ENCODE measurements around the gene ADAMTS2.

Gene ADAMTS2

DNA sequence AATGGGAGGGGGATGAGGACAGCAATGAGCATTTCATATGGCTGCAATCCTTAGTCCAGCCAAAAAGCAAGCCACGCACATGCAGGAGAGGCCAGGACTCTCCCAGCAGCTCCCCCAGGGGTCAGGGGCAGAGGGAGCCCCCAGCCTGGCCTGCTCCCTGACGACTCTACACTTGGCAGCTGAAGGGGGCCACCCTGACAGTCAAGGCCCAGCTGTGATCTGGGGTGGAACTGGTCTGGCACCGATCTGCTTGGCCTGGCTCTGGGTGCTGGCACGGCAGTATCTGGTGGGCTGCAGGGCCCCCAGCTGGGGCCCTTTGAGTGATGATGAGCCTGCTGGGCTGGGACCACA, 118.1 kb downstream of the ADAMTS2 start:
- ATAC-seq (ENCODE audit: insufficient read depth, low read depth) (no peak), DNase-seq (no peak)
- no peak overlapping the region for H3K9ac ChIP-seq (ENCODE audit: low read depth, low read length)
- no peak for TF ChIP-seq EZH2 (IDR thresholded peaks at IDR 0.05; ENCODE audit: borderline replicate concordance, low read depth, low read length, severe bottlenecking)
- TF ChIP-seq, protein P1, sequence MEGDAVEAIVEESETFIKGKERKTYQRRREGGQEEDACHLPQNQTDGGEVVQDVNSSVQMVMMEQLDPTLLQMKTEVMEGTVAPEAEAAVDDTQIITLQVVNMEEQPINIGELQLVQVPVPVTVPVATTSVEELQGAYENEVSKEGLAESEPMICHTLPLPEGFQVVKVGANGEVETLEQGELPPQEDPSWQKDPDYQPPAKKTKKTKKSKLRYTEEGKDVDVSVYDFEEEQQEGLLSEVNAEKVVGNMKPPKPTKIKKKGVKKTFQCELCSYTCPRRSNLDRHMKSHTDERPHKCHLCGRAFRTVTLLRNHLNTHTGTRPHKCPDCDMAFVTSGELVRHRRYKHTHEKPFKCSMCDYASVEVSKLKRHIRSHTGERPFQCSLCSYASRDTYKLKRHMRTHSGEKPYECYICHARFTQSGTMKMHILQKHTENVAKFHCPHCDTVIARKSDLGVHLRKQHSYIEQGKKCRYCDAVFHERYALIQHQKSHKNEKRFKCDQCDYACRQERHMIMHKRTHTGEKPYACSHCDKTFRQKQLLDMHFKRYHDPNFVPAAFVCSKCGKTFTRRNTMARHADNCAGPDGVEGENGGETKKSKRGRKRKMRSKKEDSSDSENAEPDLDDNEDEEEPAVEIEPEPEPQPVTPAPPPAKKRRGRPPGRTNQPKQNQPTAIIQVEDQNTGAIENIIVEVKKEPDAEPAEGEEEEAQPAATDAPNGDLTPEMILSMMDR (IDR thresholded peaks at IDR 0.05; ENCODE audit: borderline replicate concordance, extremely low read depth, low read length, poor library complexity, severe bottlenecking), result no peak
- H2AFZ ChIP-seq (ENCODE audit: low read depth, low read length), result no peak overlapping the region
- no peaks in the 10 kb centered on the region for H4K20me1 ChIP-seq (ENCODE audit: insufficient read depth, low read length)
- no peaks in the 10 kb centered on the region for H3K36me3 ChIP-seq (ENCODE audit: insufficient read depth, low read length)
- H3K27ac ChIP-seq (ENCODE audit: low read length), result no peak overlapping the region
- no peaks in the 10 kb centered on the region for H3K27me3 ChIP-seq (ENCODE audit: insufficient read depth, low read length, poor library complexity)
- H3K9me3 ChIP-seq (ENCODE audit: insufficient read depth, low read length, severe bottlenecking), result peaks cover 16% of the 10 kb centered on the region
- H3K79me2 ChIP-seq (ENCODE audit: insufficient read depth, low read length), result no peaks in the 10 kb centered on the region
- no peaks in the 10 kb centered on the region for H3K4me1 ChIP-seq (ENCODE audit: insufficient read depth, low read length)
- no peak overlapping the region for H3K4me2 ChIP-seq (ENCODE audit: insufficient read depth, low read length)
- no peak overlapping the region for H3K4me3 ChIP-seq (ENCODE audit: low read depth in 1 of 2, low read length in 2 of 2)

DNA sequence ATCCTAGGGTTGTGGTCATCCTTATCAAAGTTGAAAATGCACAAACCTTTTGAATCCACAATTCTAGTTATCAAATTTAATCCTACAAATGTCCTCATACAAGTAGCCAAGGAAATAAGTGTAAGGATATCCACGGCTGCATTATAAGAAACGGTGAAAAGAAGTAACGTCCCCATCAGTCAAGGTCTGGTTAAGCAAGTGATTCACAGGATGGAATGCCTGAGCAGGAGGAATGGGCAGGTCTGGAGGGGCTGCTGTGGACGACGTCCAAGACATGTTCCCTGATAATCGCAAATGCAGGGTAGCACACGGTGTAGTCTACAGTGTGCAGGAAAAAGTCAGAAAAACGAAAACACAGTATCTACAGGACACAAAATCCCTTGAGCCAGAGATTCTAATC, 118.6 kb downstream of the ADAMTS2 start:
- Histone ChIP-seq H3K9ac (ENCODE audit: low read depth, low read length) (no peak overlapping the region), H3K4me1 (ENCODE audit: insufficient read depth, low read length) (no peaks in the 10 kb centered on the region), H3K79me2 (ENCODE audit: insufficient read depth, low read length) (no peaks in the 10 kb centered on the region), H4K20me1 (ENCODE audit: insufficient read depth, low read length) (no peaks in the 10 kb centered on the region), H2AFZ (ENCODE audit: low read depth, low read length) (no peak overlapping the region), H3K4me3 (ENCODE audit: low read depth in 1 of 2, low read length in 2 of 2) (no peak overlapping the region), H3K36me3 (ENCODE audit: insufficient read depth, low read length) (no peaks in the 10 kb centered on the region), H3K4me2 (ENCODE audit: insufficient read depth, low read length) (no peak overlapping the region), H3K9me3 (ENCODE audit: insufficient read depth, low read length, severe bottlenecking) (peaks cover 16% of the 10 kb centered on the region), H3K27ac (ENCODE audit: low read length) (no peak overlapping the region), H3K27me3 (ENCODE audit: insufficient read depth, low read length, poor library complexity) (no peaks in the 10 kb centered on the region)
- DNase-seq, result no peak
- no peak for ATAC-seq (ENCODE audit: insufficient read depth, low read depth)
- TF ChIP-seq, protein P1 (IDR thresholded peaks at IDR 0.05; ENCODE audit: borderline replicate concordance, extremely low read depth, low read length, poor library complexity, severe bottlenecking), result no peak
- TF ChIP-seq EZH2 (IDR thresholded peaks at IDR 0.05; ENCODE audit: borderline replicate concordance, low read depth, low read length, severe bottlenecking), result no peak

DNA sequence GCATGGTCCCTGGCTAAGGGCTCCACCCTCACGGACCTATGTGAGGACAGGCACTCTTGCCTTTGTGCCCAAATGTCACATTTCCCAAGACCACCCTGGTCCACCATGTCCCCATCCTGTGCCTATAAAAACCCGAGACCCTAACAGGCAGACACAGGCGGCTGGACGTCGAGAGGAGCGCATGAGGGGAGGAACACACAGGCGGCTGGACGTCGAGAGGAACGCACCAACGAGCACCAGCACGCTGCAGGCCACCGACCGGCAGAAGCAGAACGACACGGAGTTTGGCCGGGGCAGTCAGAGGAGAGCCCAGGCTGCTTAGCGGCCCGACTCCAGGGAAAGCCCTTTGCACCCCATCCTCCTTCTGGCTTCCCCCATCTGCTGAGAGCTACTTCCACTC, 119.9 kb downstream of the ADAMTS2 start:
- Histone ChIP-seq H3K36me3 (ENCODE audit: insufficient read depth, low read length) (no peaks in the 10 kb centered on the region), H3K4me1 (ENCODE audit: insufficient read depth, low read length) (no peaks in the 10 kb centered on the region), H4K20me1 (ENCODE audit: insufficient read depth, low read length) (no peaks in the 10 kb centered on the region), H3K4me2 (ENCODE audit: insufficient read depth, low read length) (no peak overlapping the region), H3K79me2 (ENCODE audit: insufficient read depth, low read length) (no peaks in the 10 kb centered on the region), H3K9ac (ENCODE audit: low read depth, low read length) (no peak overlapping the region), H2AFZ (ENCODE audit: low read depth, low read length) (no peak overlapping the region), H3K27ac (ENCODE audit: low read length) (no peak overlapping the region), H3K4me3 (ENCODE audit: low read depth in 1 of 2, low read length in 2 of 2) (no peak overlapping the region), H3K9me3 (ENCODE audit: insufficient read depth, low read length, severe bottlenecking) (peaks cover 16% of the 10 kb centered on the region), H3K27me3 (ENCODE audit: insufficient read depth, low read length, poor library complexity) (no peaks in the 10 kb centered on the region)
- no peak for DNase-seq
- no peak for ATAC-seq (ENCODE audit: insufficient read depth, low read depth)
- TF ChIP-seq, protein P1 (IDR thresholded peaks at IDR 0.05; ENCODE audit: borderline replicate concordance, extremely low read depth, low read length, poor library complexity, severe bottlenecking), result no peak
- TF ChIP-seq EZH2 (IDR thresholded peaks at IDR 0.05; ENCODE audit: borderline replicate concordance, low read depth, low read length, severe bottlenecking), result no peak

DNA sequence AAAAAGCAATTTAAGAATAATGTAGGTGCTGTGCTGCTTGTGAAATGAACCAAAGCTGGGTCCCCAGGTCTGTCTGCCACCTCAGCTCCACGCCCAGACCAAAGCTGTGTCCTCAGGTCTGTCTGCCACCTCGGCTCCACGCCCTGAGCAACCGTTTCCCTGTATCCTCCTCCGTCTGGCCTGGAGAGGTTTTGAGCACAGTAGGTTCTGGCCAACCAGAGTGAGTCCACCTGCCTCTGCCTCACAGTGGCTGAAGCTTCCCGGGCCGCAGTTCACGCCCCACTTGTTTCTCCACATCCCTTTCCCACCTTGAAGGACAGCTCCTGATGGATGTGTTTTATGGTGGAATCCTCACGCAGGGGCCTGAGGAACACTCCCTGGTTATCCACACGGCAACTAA, 120.5 kb downstream of the ADAMTS2 start:
- TF ChIP-seq EZH2 (IDR thresholded peaks at IDR 0.05; ENCODE audit: borderline replicate concordance, low read depth, low read length, severe bottlenecking), result no peak
- TF ChIP-seq, protein P1 (IDR thresholded peaks at IDR 0.05; ENCODE audit: borderline replicate concordance, extremely low read depth, low read length, poor library complexity, severe bottlenecking), result no peak
- Histone ChIP-seq H4K20me1 (ENCODE audit: insufficient read depth, low read length) (no peaks in the 10 kb centered on the region), H3K36me3 (ENCODE audit: insufficient read depth, low read length) (no peaks in the 10 kb centered on the region), H3K27me3 (ENCODE audit: insufficient read depth, low read length, poor library complexity) (no peaks in the 10 kb centered on the region), H3K4me2 (ENCODE audit: insufficient read depth, low read length) (no peak overlapping the region), H3K4me3 (ENCODE audit: low read depth in 1 of 2, low read length in 2 of 2) (no peak overlapping the region), H3K9me3 (ENCODE audit: insufficient read depth, low read length, severe bottlenecking) (peaks cover 16% of the 10 kb centered on the region), H3K27ac (ENCODE audit: low read length) (no peak overlapping the region), H3K79me2 (ENCODE audit: insufficient read depth, low read length) (no peaks in the 10 kb centered on the region), H3K9ac (ENCODE audit: low read depth, low read length) (no peak overlapping the region), H3K4me1 (ENCODE audit: insufficient read depth, low read length) (no peaks in the 10 kb centered on the region), H2AFZ (ENCODE audit: low read depth, low read length) (no peak overlapping the region)
- ATAC-seq (ENCODE audit: insufficient read depth, low read depth) (no peak), DNase-seq (no peak)

Measured in DND-41 (cell line).